ENCODE data around the gene KRT78. TPM values are rescaled to one million over a fixed set of nuclear protein-coding genes. Genes with fewer than 3 reads are reported as not detected.

KRT78 gene
- total RNA-seq, 1 experiment from 2014 or later, result not detected

GRCh38 chr12:52815161-52815560, 33.6 kb downstream of the KRT78 start:
- Mint-ChIP-seq H3K9me3 (ENCODE audit: unreplicated experiment) (no peaks in the 10 kb centered on the region), H3K27me3 (ENCODE audit: insufficient read depth, unreplicated experiment) (peaks cover 38% of the 10 kb centered on the region), H3K4me1 (ENCODE audit: insufficient read depth, unreplicated experiment) (peaks cover 6% of the 10 kb centered on the region), H3K36me3 (ENCODE audit: insufficient read depth, unreplicated experiment) (no peaks in the 10 kb centered on the region), H3K27ac (ENCODE audit: low read depth, unreplicated experiment) (no peak overlapping the region), H3K4me3 (ENCODE audit: unreplicated experiment) (no peak overlapping the region)
- CTCF ChIA-PET, result no interaction called here
- POLR2A ChIA-PET, result no interaction called here
- TF ChIP-seq CTCF (IDR thresholded peaks at IDR 0.05; ENCODE audit: unreplicated experiment), result no peak
- intact Hi-C loops (cut with micrococcal nuclease), result no loop called here
- no TSS peak for BruUV-seq (replicated peaks)
- DNase-seq (ENCODE audit: unreplicated experiment), result no peak

GRCh38 chr12:52814710-52815155, 34.1 kb downstream of the KRT78 start:
- H3K9me3 Mint-ChIP-seq (ENCODE audit: unreplicated experiment), result no peaks in the 10 kb centered on the region
- POLR2A ChIA-PET, result no interaction called here
- intact Hi-C loops (cut with micrococcal nuclease), result no loop called here
- H3K27me3 Mint-ChIP-seq (ENCODE audit: insufficient read depth, unreplicated experiment), result peaks cover 38% of the 10 kb centered on the region
- no peak for TF ChIP-seq CTCF (IDR thresholded peaks at IDR 0.05; ENCODE audit: unreplicated experiment)
- H3K4me1 Mint-ChIP-seq (ENCODE audit: insufficient read depth, unreplicated experiment), result peaks cover 6% of the 10 kb centered on the region
- no TSS peak for BruUV-seq (replicated peaks)
- CTCF ChIA-PET, result no interaction called here
- no peak overlapping the region for H3K27ac Mint-ChIP-seq (ENCODE audit: low read depth, unreplicated experiment)
- no peak for DNase-seq (ENCODE audit: unreplicated experiment)
- H3K4me3 Mint-ChIP-seq (ENCODE audit: unreplicated experiment), result no peak overlapping the region
- H3K36me3 Mint-ChIP-seq (ENCODE audit: insufficient read depth, unreplicated experiment), result no peaks in the 10 kb centered on the region

GRCh38 chr12:52813885-52814709, 34.7 kb downstream of the KRT78 start, which contains the start of gene KRT4:
Gene KRT4 (minus strand): TSS chr12:52814116. CDS start chr12:52814058, 58 bp downstream.
- POLR2A ChIA-PET, result interaction anchor here (0.6 kb wide), 2 partner anchors 61 to 477 kb away, joined by 3 read pairs; no protein-coding TSS in a partner anchor
- no TSS peak for BruUV-seq (replicated peaks)
- TF ChIP-seq CTCF (IDR thresholded peaks at IDR 0.05; ENCODE audit: unreplicated experiment), result no peak
- DNase-seq (ENCODE audit: unreplicated experiment), result no peak
- intact Hi-C loops (cut with micrococcal nuclease), result no loop called here
- H3K27me3 Mint-ChIP-seq (ENCODE audit: insufficient read depth, unreplicated experiment), result peaks cover 38% of the 10 kb centered on the region
- no peaks in the 10 kb centered on the region for H3K36me3 Mint-ChIP-seq (ENCODE audit: insufficient read depth, unreplicated experiment)
- H3K4me1 Mint-ChIP-seq (ENCODE audit: insufficient read depth, unreplicated experiment), result peaks cover 6% of the 10 kb centered on the region
- H3K4me3 Mint-ChIP-seq (ENCODE audit: unreplicated experiment), result no peak within 1 kb of the TSS
- no peak within 1 kb of the TSS for H3K27ac Mint-ChIP-seq (ENCODE audit: low read depth, unreplicated experiment)
- CTCF ChIA-PET, result interaction anchor here (0.8 kb wide), 1 partner anchor 30 kb away, joined by 6 read pairs; no protein-coding TSS in a partner anchor
- no peaks in the 10 kb centered on the region for H3K9me3 Mint-ChIP-seq (ENCODE audit: unreplicated experiment)

- BruUV-seq (replicated peaks), result no TSS peak
- Mint-ChIP-seq H3K4me1 (ENCODE audit: insufficient read depth, unreplicated experiment) (peaks cover 6% of the 10 kb centered on the region), H3K4me3 (ENCODE audit: unreplicated experiment) (no peak overlapping the region), H3K27ac (ENCODE audit: low read depth, unreplicated experiment) (no peak overlapping the region), H3K9me3 (ENCODE audit: unreplicated experiment) (no peaks in the 10 kb centered on the region), H3K36me3 (ENCODE audit: insufficient read depth, unreplicated experiment) (no peaks in the 10 kb centered on the region), H3K27me3 (ENCODE audit: insufficient read depth, unreplicated experiment) (peaks cover 38% of the 10 kb centered on the region)
- intact Hi-C loops (cut with micrococcal nuclease), result no loop called here
- TF ChIP-seq CTCF (IDR thresholded peaks at IDR 0.05; ENCODE audit: unreplicated experiment), result no peak
- POLR2A ChIA-PET, result interaction anchor here (0.6 kb wide), 2 partner anchors 61 to 476 kb away, joined by 3 read pairs; no protein-coding TSS in a partner anchor
- no peak for DNase-seq (ENCODE audit: unreplicated experiment)
- CTCF ChIA-PET, result interaction anchor here (0.8 kb wide), 1 partner anchor 31 kb away, joined by 6 read pairs; no protein-coding TSS in a partner anchor
Measured at GRCh38 chr12:52813203-52813819, 35.5 kb downstream of the KRT78 start.

Data from MCF 10A (cell line).